GM12878 (cell line): ENCODE measurements around the gene SDK2. TPM values are rescaled to one million over a fixed set of nuclear protein-coding genes. Genes with fewer than 3 reads are reported as not detected.

ENCODE experiments used
- CHD4 ChIP-seq: fragments of 200-600 bp; sonication (generic); IDR thresholded peaks from 2 replicates; pipeline ENCODE4 v1.6.1; 2016; ENCODE audit warnings: mild to moderate bottlenecking
- IKZF2 ChIP-seq, 2 experiments: fragments of 450-650 bp; IDR thresholded peaks; 2 replicates each; pipeline ENCODE4 v1.6.1; 2017; ENCODE audit warnings: mild to moderate bottlenecking in 2 of 2, moderate library complexity in 2 of 2
- POLR2A ChIP-seq: IDR thresholded peaks from 2 replicates; pipeline ENCODE4 v1.6.1; 2011; ENCODE audit warnings: low read depth, mild to moderate bottlenecking, low read length
- SREBF1 ChIP-seq: IDR thresholded peaks from 2 replicates; pipeline ENCODE4 v1.6.1; 2012; ENCODE audit warnings: mild to moderate bottlenecking, low read length
- WRNIP1 ChIP-seq: IDR thresholded peaks from 2 replicates; pipeline ENCODE4 v1.6.1; 2011; ENCODE audit warnings: low read depth, low read length, improper control_type of control experiment, borderline replicate concordance
- ZNF622 ChIP-seq: fragments of 450-650 bp; IDR thresholded peaks from 2 replicates; pipeline ENCODE4 v1.6.1; 2017; ENCODE audit warnings: mild to moderate bottlenecking, inconsistent platforms
- polyA plus RNA-seq, 11 experiments: library from polyadenylated mRNA; depleted of rRNA in 4 of 11; unstranded in 6 of 11; stranded (reverse) in 5 of 11; fragments of >200 nt; fragmentation: Nextera tagmentation in 4 of 11; fragmentation: Illumina TruSeq in 1 of 11; extraction: Ambion mirVana in 4 of 11; extraction: Trizol in 1 of 11; gene quantifications; 1 replicate in 1 of 11; 2 replicates in 10 of 11; pipeline versions ENCODE4 v1.2.1 to v1.2.3, GENCODE V29; 2011 to 2016; ENCODE audit warnings: inconsistent platforms in 2 of 11, missing spikeins in 2 of 11, low read depth in 1 of 11
- total RNA-seq, 4 experiments: library from RNA; depleted of rRNA in 3 of 4; stranded (reverse); fragments of >200 nt in 3 of 4; fragmentation: Illumina TruSeq in 1 of 4; extraction: Trizol in 1 of 4; gene quantifications; 2 replicates each; pipeline versions ENCODE4 v1.2.1 to v1.2.3, GENCODE V29; 2013 to 2021
- TF ChIP-seq, protein P1 (sequence below): fragments of 450-650 bp; IDR thresholded peaks from 2 replicates; pipeline ENCODE4 v1.6.1; 2016; ENCODE audit warnings: mild to moderate bottlenecking
- TF ChIP-seq, protein P2 (sequence below): IDR thresholded peaks from 2 replicates; pipeline ENCODE4 v1.6.1; 2011; ENCODE audit warnings: low read depth, mild to moderate bottlenecking, low read length, moderate library complexity, borderline replicate concordance; ENCODE audit errors: extremely low read depth
- TF ChIP-seq, protein P3 (sequence below): fragments of 450-650 bp; formaldehyde crosslinking; IDR thresholded peaks from 2 replicates; pipeline ENCODE4 v1.4.0; 2020; ENCODE audit warnings: mild to moderate bottlenecking, moderate library complexity

SDK2 gene
- total and polyA plus RNA-seq, 10 of the 15 experiments (the other 5 are each of a cell fraction or from before 2014, with no cell fraction given): 0.03 to 0.08 (median 0.03) TPM; not detected in 7

GRCh38 chr17:73569762-73570319 is 74.4 kb downstream of the SDK2 start (continued):
- TF ChIP-seq, protein P1, sequence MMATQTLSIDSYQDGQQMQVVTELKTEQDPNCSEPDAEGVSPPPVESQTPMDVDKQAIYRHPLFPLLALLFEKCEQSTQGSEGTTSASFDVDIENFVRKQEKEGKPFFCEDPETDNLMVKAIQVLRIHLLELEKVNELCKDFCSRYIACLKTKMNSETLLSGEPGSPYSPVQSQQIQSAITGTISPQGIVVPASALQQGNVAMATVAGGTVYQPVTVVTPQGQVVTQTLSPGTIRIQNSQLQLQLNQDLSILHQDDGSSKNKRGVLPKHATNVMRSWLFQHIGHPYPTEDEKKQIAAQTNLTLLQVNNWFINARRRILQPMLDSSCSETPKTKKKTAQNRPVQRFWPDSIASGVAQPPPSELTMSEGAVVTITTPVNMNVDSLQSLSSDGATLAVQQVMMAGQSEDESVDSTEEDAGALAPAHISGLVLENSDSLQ: no peak
- no peak for TF ChIP-seq CHD4
- no peak for TF ChIP-seq ZNF622
- no peak for TF ChIP-seq WRNIP1
- no peak for TF ChIP-seq IKZF2 (IDR thresholded peaks at IDR 0.05)
- no peak for TF ChIP-seq SREBF1
- TF ChIP-seq, protein P2, sequence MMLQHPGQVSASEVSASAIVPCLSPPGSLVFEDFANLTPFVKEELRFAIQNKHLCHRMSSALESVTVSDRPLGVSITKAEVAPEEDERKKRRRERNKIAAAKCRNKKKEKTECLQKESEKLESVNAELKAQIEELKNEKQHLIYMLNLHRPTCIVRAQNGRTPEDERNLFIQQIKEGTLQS: no peak
- no peak for TF ChIP-seq POLR2A
- TF ChIP-seq, protein P3, sequence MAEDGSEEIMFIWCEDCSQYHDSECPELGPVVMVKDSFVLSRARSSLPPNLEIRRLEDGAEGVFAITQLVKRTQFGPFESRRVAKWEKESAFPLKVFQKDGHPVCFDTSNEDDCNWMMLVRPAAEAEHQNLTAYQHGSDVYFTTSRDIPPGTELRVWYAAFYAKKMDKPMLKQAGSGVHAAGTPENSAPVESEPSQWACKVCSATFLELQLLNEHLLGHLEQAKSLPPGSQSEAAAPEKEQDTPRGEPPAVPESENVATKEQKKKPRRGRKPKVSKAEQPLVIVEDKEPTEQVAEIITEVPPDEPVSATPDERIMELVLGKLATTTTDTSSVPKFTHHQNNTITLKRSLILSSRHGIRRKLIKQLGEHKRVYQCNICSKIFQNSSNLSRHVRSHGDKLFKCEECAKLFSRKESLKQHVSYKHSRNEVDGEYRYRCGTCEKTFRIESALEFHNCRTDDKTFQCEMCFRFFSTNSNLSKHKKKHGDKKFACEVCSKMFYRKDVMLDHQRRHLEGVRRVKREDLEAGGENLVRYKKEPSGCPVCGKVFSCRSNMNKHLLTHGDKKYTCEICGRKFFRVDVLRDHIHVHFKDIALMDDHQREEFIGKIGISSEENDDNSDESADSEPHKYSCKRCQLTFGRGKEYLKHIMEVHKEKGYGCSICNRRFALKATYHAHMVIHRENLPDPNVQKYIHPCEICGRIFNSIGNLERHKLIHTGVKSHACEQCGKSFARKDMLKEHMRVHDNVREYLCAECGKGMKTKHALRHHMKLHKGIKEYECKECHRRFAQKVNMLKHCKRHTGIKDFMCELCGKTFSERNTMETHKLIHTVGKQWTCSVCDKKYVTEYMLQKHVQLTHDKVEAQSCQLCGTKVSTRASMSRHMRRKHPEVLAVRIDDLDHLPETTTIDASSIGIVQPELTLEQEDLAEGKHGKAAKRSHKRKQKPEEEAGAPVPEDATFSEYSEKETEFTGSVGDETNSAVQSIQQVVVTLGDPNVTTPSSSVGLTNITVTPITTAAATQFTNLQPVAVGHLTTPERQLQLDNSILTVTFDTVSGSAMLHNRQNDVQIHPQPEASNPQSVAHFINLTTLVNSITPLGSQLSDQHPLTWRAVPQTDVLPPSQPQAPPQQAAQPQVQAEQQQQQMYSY (CRISPR knock-in tag): no peak
